OCI-LY7 (cell line): Measurements from ENCODE around the gene RPGRIP1L.

ENCODE experiments used
- EZH2phosphoT487 ChIP-seq: fragments of 200-600 bp; sonication (generic); IDR thresholded peaks from 2 replicates; pipeline ENCODE4 v1.6.1; 2018; ENCODE audit warnings: low read depth, borderline replicate concordance, mild to moderate bottlenecking, mixed run types, antibody characterized with exemption, low read length, moderate library complexity, mixed read lengths
- TF ChIP-seq, protein P1 (sequence below): fragments of 200-600 bp; sonication (generic); conservative IDR thresholded peaks from 2 replicates; pipeline ENCODE4 v1.5.1; 2014; ENCODE audit warnings: mild to moderate bottlenecking, antibody characterized with exemption, low read length, moderate library complexity, mixed read lengths

DNA sequence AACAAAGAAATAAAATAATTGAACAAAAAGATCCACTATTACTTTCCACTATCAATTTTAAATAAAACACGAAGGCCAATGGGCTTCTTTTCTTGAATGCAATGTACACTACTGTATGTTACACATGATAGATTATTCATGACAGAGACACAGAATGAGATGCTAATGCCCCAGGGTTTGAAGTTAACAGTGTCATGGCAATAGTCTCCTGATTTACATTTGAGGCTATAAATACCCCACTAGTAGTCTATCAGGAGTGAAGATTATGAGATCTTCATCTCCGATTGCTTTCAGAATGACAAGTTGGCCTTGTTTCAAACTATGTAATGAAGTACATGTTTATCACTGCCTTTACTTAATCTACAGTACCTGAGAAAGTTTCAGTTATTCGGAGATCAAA is 84.4 kb downstream of the RPGRIP1L start:
- TF ChIP-seq, protein P1, sequence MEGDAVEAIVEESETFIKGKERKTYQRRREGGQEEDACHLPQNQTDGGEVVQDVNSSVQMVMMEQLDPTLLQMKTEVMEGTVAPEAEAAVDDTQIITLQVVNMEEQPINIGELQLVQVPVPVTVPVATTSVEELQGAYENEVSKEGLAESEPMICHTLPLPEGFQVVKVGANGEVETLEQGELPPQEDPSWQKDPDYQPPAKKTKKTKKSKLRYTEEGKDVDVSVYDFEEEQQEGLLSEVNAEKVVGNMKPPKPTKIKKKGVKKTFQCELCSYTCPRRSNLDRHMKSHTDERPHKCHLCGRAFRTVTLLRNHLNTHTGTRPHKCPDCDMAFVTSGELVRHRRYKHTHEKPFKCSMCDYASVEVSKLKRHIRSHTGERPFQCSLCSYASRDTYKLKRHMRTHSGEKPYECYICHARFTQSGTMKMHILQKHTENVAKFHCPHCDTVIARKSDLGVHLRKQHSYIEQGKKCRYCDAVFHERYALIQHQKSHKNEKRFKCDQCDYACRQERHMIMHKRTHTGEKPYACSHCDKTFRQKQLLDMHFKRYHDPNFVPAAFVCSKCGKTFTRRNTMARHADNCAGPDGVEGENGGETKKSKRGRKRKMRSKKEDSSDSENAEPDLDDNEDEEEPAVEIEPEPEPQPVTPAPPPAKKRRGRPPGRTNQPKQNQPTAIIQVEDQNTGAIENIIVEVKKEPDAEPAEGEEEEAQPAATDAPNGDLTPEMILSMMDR, result no peak
- no peak for TF ChIP-seq EZH2phosphoT487
